Body of pancreas (tissue), 4 donors: ENCODE data around the gene SUPT5H. TPM values are rescaled to one million over a fixed set of nuclear protein-coding genes. Genes with fewer than 3 reads are reported as not detected.

ENCODE experiments used
- ATAC-seq: fragments of 150-250 bp; one replicate; pipeline ENCODE4 v1.9.1; 2016
- DNase-seq, 4 donors: peaks; one replicate each; pipeline ENCODE4 v3.0.0-alpha.2; 2019
- H3K27ac ChIP-seq, 4 donors: fragments of 200-600 bp; sonication (generic); 1 replicate in 3 of 4; 2 replicates in 1 of 4; pipeline versions ENCODE4 v1.5.1 to v1.6.1; 2016 to 2019; ENCODE audit warnings: mild to moderate bottlenecking in 1 of 4, mixed read lengths in 1 of 4, moderate library complexity in 1 of 4
- H3K27me3 ChIP-seq, 2 donors: fragments of 200-600 bp; sonication (generic); one replicate each; pipeline ENCODE4 v1.6.0; 2016; ENCODE audit warnings: mild to moderate bottlenecking in 1 of 2
- H3K36me3 ChIP-seq, 2 donors: fragments of 200-600 bp; sonication (generic); replicated peaks in 1 of 2; 2 replicates each; pipeline ENCODE4 v1.5.1; 2016; ENCODE audit warnings: low read depth in 2 of 2; ENCODE audit not compliant: insufficient read depth in 1 of 2
- H3K4me1 ChIP-seq: fragments of 200-600 bp; sonication (generic); one replicate; pipeline ENCODE4 v1.6.0; 2016
- H3K4me3 ChIP-seq, 2 donors: fragments of 200-600 bp; sonication (generic); 1 replicate in 1 of 2; 2 replicates in 1 of 2; pipeline ENCODE4 v1.5.1; 2016 to 2019
- H3K9me3 ChIP-seq, 3 donors: fragments of 200-600 bp; sonication (generic); 1 replicate in 2 of 3; 2 replicates in 1 of 3; pipeline ENCODE4 v1.5.1; 2016
- CTCF ChIP-seq, 7 experiments: fragments of 450-650 bp in 4 of 7; fragments of 200-600 bp in 3 of 7; sonication (generic) in 3 of 7; IDR thresholded peaks; one replicate each; pipeline ENCODE4 v1.5.1; 2016 to 2019; ENCODE audit warnings: antibody characterized with exemption in 7 of 7
- POLR2A ChIP-seq, 3 donors: fragments of 450-650 bp; IDR thresholded peaks; one replicate each; pipeline ENCODE4 v1.6.1; 2016; ENCODE audit warnings: antibody characterized with exemption in 3 of 3, mild to moderate bottlenecking in 2 of 3
- WGBS, 2 donors: methylation state at CpG; one replicate each; pipeline ENCODE4 v1.1.5; 2017; 5-methylcytosine and 5-hydroxymethylcytosine counted together
- intact Hi-C: fragments of 100-400 bp; cut with DNase I; formaldehyde crosslinking; loops from one replicate; pipeline ENCODE4 v1.15.1; 2023
- total RNA-seq, 2 donors: library from RNA; depleted of rRNA; stranded (reverse); fragments of >200 nt; gene quantifications; one replicate each; pipeline ENCODE4 v1.1.0, GENCODE V29; 2016

Gene SUPT5H
- total RNA-seq, 2 donors from 2014 or later = 82.0 to 90.3 TPM

- 97 to 98% methylated on average over 7 to 8 of the region's 8 CpGs for WGBS, 2 donors
- peaks cover 34% of the 10 kb centered on the region for H3K4me1 ChIP-seq
Measured at GRCh38 chr19:39433480-39434079, 11.8 kb upstream of the SUPT5H start.

GRCh38 chr19:39434123-39435076 is 11.0 kb upstream of the SUPT5H start:
- intact Hi-C loops = no loop called here
- H3K27ac ChIP-seq = peak overlapping the region in 2 of 4 donors; percentile 78 to 86
- 28 to 43% methylated on average over 10 of the region's 10 CpGs for WGBS, 2 donors
- H3K4me3 ChIP-seq = peak overlapping the region; percentile 41 to 98
- no peaks in the 10 kb centered on the region for H3K9me3 ChIP-seq
- H3K4me1 ChIP-seq = peaks cover 28% of the 10 kb centered on the region
- ATAC-seq (no peak), DNase-seq (no peak)
- no peaks in the 10 kb centered on the region for H3K27me3 ChIP-seq
- no peak for TF ChIP-seq POLR2A (IDR thresholded peaks at IDR 0.05)
- TF ChIP-seq CTCF (IDR thresholded peaks at IDR 0.05) = no peak
- H3K36me3 ChIP-seq = peaks cover 0 to 13% of the 10 kb centered on the region in 2 donors

More at GRCh38 chr19:39433480-39434079, 11.8 kb upstream of the SUPT5H start:
- no peak for DNase-seq
- no peak overlapping the region for H3K27ac ChIP-seq
- H3K9me3 ChIP-seq = no peaks in the 10 kb centered on the region
- no peaks in the 10 kb centered on the region for H3K27me3 ChIP-seq
- intact Hi-C loops = no loop called here
- H3K36me3 ChIP-seq = peaks cover 0 to 13% of the 10 kb centered on the region in 2 donors
- ATAC-seq = no peak
- no peak overlapping the region for H3K4me3 ChIP-seq
- TF ChIP-seq POLR2A (IDR thresholded peaks at IDR 0.05) = no peak
- no peak for TF ChIP-seq CTCF (IDR thresholded peaks at IDR 0.05)

GRCh38 chr19:39435499-39436349 is 9.7 kb upstream of the SUPT5H start, which contains the start of gene RPS16:
RPS16 (minus strand) TSS chr19:39435949; CDS start chr19:39435895, 54 bp downstream.
- peaks cover 36% of the 10 kb centered on the region for H3K4me1 ChIP-seq
- H3K4me3 ChIP-seq = peak within 1 kb of the TSS; percentile 41 to 98
- H3K9me3 ChIP-seq = no peaks in the 10 kb centered on the region
- intact Hi-C loops = no loop called here
- DNase-seq (peak; percentile 99 to 100 (median 99)), ATAC-seq (peak; percentile 99)
- H3K36me3 ChIP-seq = peaks cover 0 to 13% of the 10 kb centered on the region in 2 donors
- TF ChIP-seq POLR2A (IDR thresholded peaks at IDR 0.05) = peak; percentile 90 to 98 (median 98)
- TF ChIP-seq CTCF (IDR thresholded peaks at IDR 0.05) = peak in 1 of 7 experiments; percentile 38
- no peaks in the 10 kb centered on the region for H3K27me3 ChIP-seq
- 0 to 1% methylated on average over 32 to 59 of the region's 61 CpGs for WGBS, 2 donors
- H3K27ac ChIP-seq = peak within 1 kb of the TSS; percentile 74 to 86 (median 77)

- Histone ChIP-seq H3K9me3 (no peaks in the 10 kb centered on the region), H3K4me3 (no peak overlapping the region), H3K4me1 (peaks cover 38% of the 10 kb centered on the region), H3K27me3 (no peaks in the 10 kb centered on the region), H3K36me3 (peaks cover 0 to 13% of the 10 kb centered on the region in 2 donors), H3K27ac (peak overlapping the region; percentile 71 to 86 (median 75))
- ATAC-seq (no peak), DNase-seq (no peak)
- TF ChIP-seq CTCF (IDR thresholded peaks at IDR 0.05) (no peak), POLR2A (IDR thresholded peaks at IDR 0.05) (no peak)
- intact Hi-C loops = no loop called here
- 3 to 15% methylated on average over 2 of the region's 2 CpGs for WGBS, 2 donors
Measured at GRCh38 chr19:39436350-39436716, 9.0 kb upstream of the SUPT5H start.
